Activated CD4-positive, alpha-beta T cell treated with anti-CD3 and anti-CD28 coated beads, Interleukin-2, amount 10 ng/mL, durations not matched to agents 7 days and 5 days (primary cell): Measurements from ENCODE around the gene SMOC1. TPM values are rescaled to one million over a fixed set of nuclear protein-coding genes. Genes with fewer than 3 reads are reported as not detected.

Experiments used
- CTCF ChIA-PET: fragments of 350-600 bp; sonication (Branson Sonifier 250); formaldehyde crosslinking; loops from one replicate; lab custom pipeline; 2021; ENCODE audit warnings: antibody characterized with exemption; lab: Charles Lee
- POLR2A ChIA-PET: fragments of 350-600 bp; sonication (Branson Sonifier 250); formaldehyde crosslinking; loops from one replicate; lab custom pipeline; 2021; ENCODE audit warnings: antibody characterized with exemption; lab: Charles Lee
- DNase-seq: peaks from one replicate; pipeline ENCODE4 v3.0.0-alpha.2; 2020
- H3K27ac Mint-ChIP-seq: one replicate; pipeline ENCODE4 v1.8.0; 2021; ENCODE audit warnings: mild to moderate bottlenecking, moderate library complexity, mixed read lengths
- H3K27me3 Mint-ChIP-seq: one replicate; pipeline ENCODE4 v1.8.0; 2021; ENCODE audit warnings: mixed read lengths
- H3K36me3 Mint-ChIP-seq: one replicate; pipeline ENCODE4 v1.8.0; 2021; ENCODE audit warnings: low read depth, mixed read lengths
- H3K4me1 Mint-ChIP-seq: one replicate; pipeline ENCODE4 v1.8.0; 2021; ENCODE audit warnings: mixed read lengths
- H3K4me3 Mint-ChIP-seq: one replicate; pipeline ENCODE4 v1.8.0; 2021; ENCODE audit warnings: mild to moderate bottlenecking, moderate library complexity, mixed read lengths
- H3K9me3 Mint-ChIP-seq: one replicate; pipeline ENCODE4 v1.8.0; 2021; ENCODE audit warnings: mixed read lengths
- total RNA-seq, 2 experiments: library from RNA; stranded (reverse); gene quantifications; one replicate each; pipeline ENCODE4 v1.2.3, GENCODE V29; 2021

Gene SMOC1
- total RNA-seq, 2 experiments from 2014 or later, result not detected

GRCh38 chr14:69938751-69939150, 59.5 kb downstream of the SMOC1 start:
- Mint-ChIP-seq H3K36me3 (no peaks in the 10 kb centered on the region), H3K9me3 (no peaks in the 10 kb centered on the region), H3K4me3 (no peak overlapping the region), H3K4me1 (no peaks in the 10 kb centered on the region), H3K27ac (no peak overlapping the region), H3K27me3 (peaks cover 25% of the 10 kb centered on the region)
- DNase-seq, result no peak
- ChIA-PET CTCF (no interaction called here), POLR2A (no interaction called here)

GRCh38 chr14:69941768-69942742, 62.8 kb downstream of the SMOC1 start:
- Mint-ChIP-seq H3K27me3 (peaks cover 18% of the 10 kb centered on the region), H3K4me3 (no peak overlapping the region), H3K9me3 (peaks cover 8% of the 10 kb centered on the region), H3K27ac (no peak overlapping the region), H3K36me3 (no peaks in the 10 kb centered on the region), H3K4me1 (no peaks in the 10 kb centered on the region)
- ChIA-PET CTCF (interaction anchor here (1.4 kb wide), 1 partner anchor 10 kb away, joined by 3 read pairs; no protein-coding TSS in a partner anchor), POLR2A (no interaction called here)
- no peak for DNase-seq

GRCh38 chr14:69943084-69943780, 64.0 kb downstream of the SMOC1 start:
- no peak overlapping the region for H3K27ac Mint-ChIP-seq
- H3K36me3 Mint-ChIP-seq, result no peaks in the 10 kb centered on the region
- H3K4me3 Mint-ChIP-seq, result no peak overlapping the region
- POLR2A ChIA-PET, result no interaction called here
- DNase-seq, result no peak
- H3K4me1 Mint-ChIP-seq, result no peaks in the 10 kb centered on the region
- H3K27me3 Mint-ChIP-seq, result peaks cover 11% of the 10 kb centered on the region
- CTCF ChIA-PET, result no interaction called here
- peaks cover 8% of the 10 kb centered on the region for H3K9me3 Mint-ChIP-seq

- CTCF ChIA-PET, result no interaction called here
- no peak overlapping the region for H3K4me3 Mint-ChIP-seq
- DNase-seq, result no peak
- no peak overlapping the region for H3K27ac Mint-ChIP-seq
- peaks cover 7% of the 10 kb centered on the region for H3K27me3 Mint-ChIP-seq
- no peaks in the 10 kb centered on the region for H3K4me1 Mint-ChIP-seq
- peaks cover 8% of the 10 kb centered on the region for H3K9me3 Mint-ChIP-seq
- POLR2A ChIA-PET, result no interaction called here
- H3K36me3 Mint-ChIP-seq, result no peaks in the 10 kb centered on the region
These were observed 66.1 kb downstream of the SMOC1 start for GRCh38 chr14:69945347-69945746.

- no peak for DNase-seq
- Mint-ChIP-seq H3K27me3 (peaks cover 4% of the 10 kb centered on the region), H3K27ac (no peak overlapping the region), H3K36me3 (no peaks in the 10 kb centered on the region), H3K9me3 (peaks cover 8% of the 10 kb centered on the region), H3K4me1 (no peaks in the 10 kb centered on the region), H3K4me3 (no peak overlapping the region)
- ChIA-PET POLR2A (no interaction called here), CTCF (no interaction called here)
These were observed 66.7 kb downstream of the SMOC1 start for GRCh38 chr14:69945912-69946311.

- POLR2A ChIA-PET, result no interaction called here
- Mint-ChIP-seq H3K27ac (no peak overlapping the region), H3K4me1 (no peaks in the 10 kb centered on the region), H3K36me3 (no peaks in the 10 kb centered on the region), H3K9me3 (peaks cover 8% of the 10 kb centered on the region), H3K4me3 (no peak overlapping the region), H3K27me3 (peaks cover 2% of the 10 kb centered on the region)
- no peak for DNase-seq
- CTCF ChIA-PET, result no interaction called here
These were observed 69.1 kb downstream of the SMOC1 start for GRCh38 chr14:69948351-69948750.

GRCh38 chr14:69951263-69951662, 72.0 kb downstream of the SMOC1 start:
- no peaks in the 10 kb centered on the region for H3K4me1 Mint-ChIP-seq
- no peaks in the 10 kb centered on the region for H3K36me3 Mint-ChIP-seq
- CTCF ChIA-PET, result no interaction called here
- DNase-seq, result no peak
- H3K27me3 Mint-ChIP-seq, result peaks cover 9% of the 10 kb centered on the region
- POLR2A ChIA-PET, result no interaction called here
- no peaks in the 10 kb centered on the region for H3K9me3 Mint-ChIP-seq
- H3K4me3 Mint-ChIP-seq, result no peak overlapping the region
- H3K27ac Mint-ChIP-seq, result no peak overlapping the region

- ChIA-PET CTCF (no interaction called here), POLR2A (no interaction called here)
- Mint-ChIP-seq H3K36me3 (no peaks in the 10 kb centered on the region), H3K9me3 (no peaks in the 10 kb centered on the region), H3K4me1 (no peaks in the 10 kb centered on the region), H3K4me3 (no peak overlapping the region), H3K27ac (no peak overlapping the region), H3K27me3 (peaks cover 14% of the 10 kb centered on the region)
- DNase-seq, result no peak
These were observed 72.7 kb downstream of the SMOC1 start for GRCh38 chr14:69951935-69952334.

- Mint-ChIP-seq H3K9me3 (no peaks in the 10 kb centered on the region), H3K36me3 (no peaks in the 10 kb centered on the region), H3K27ac (no peak overlapping the region), H3K4me3 (no peak overlapping the region), H3K27me3 (peaks cover 16% of the 10 kb centered on the region), H3K4me1 (no peaks in the 10 kb centered on the region)
- ChIA-PET CTCF (interaction anchor here (0.8 kb wide), 1 partner anchor 187 kb away, joined by 3 read pairs; no protein-coding TSS in a partner anchor), POLR2A (no interaction called here)
- no peak for DNase-seq
These were observed 74.2 kb downstream of the SMOC1 start for GRCh38 chr14:69953266-69953915.

GRCh38 chr14:69955855-69956845, 76.9 kb downstream of the SMOC1 start:
- no peak overlapping the region for H3K27ac Mint-ChIP-seq
- no peaks in the 10 kb centered on the region for H3K9me3 Mint-ChIP-seq
- CTCF ChIA-PET, result interaction anchor here (2.2 kb wide), 1 partner anchor 11 kb away, joined by 5 read pairs; no protein-coding TSS in a partner anchor
- POLR2A ChIA-PET, result no interaction called here
- H3K4me3 Mint-ChIP-seq, result no peak overlapping the region
- no peaks in the 10 kb centered on the region for H3K36me3 Mint-ChIP-seq
- peaks cover 23% of the 10 kb centered on the region for H3K27me3 Mint-ChIP-seq
- DNase-seq, result no peak
- no peaks in the 10 kb centered on the region for H3K4me1 Mint-ChIP-seq

- no peak for DNase-seq
- peaks cover 25% of the 10 kb centered on the region for H3K27me3 Mint-ChIP-seq
- no peak overlapping the region for H3K4me3 Mint-ChIP-seq
- no peaks in the 10 kb centered on the region for H3K36me3 Mint-ChIP-seq
- no peaks in the 10 kb centered on the region for H3K9me3 Mint-ChIP-seq
- H3K4me1 Mint-ChIP-seq, result no peaks in the 10 kb centered on the region
- no peak overlapping the region for H3K27ac Mint-ChIP-seq
- POLR2A ChIA-PET, result no interaction called here
- CTCF ChIA-PET, result interaction anchor here (1.4 to 2.2 kb wide), 2 partner anchors 10 to 16 kb away, joined by 3 to 5 read pairs; no protein-coding TSS in a partner anchor
These were observed 77.8 kb downstream of the SMOC1 start for GRCh38 chr14:69956970-69957369.

GRCh38 chr14:69957986-69958385, 78.8 kb downstream of the SMOC1 start:
- Mint-ChIP-seq H3K27me3 (peaks cover 25% of the 10 kb centered on the region), H3K36me3 (no peaks in the 10 kb centered on the region), H3K4me1 (no peaks in the 10 kb centered on the region), H3K4me3 (no peak overlapping the region), H3K9me3 (no peaks in the 10 kb centered on the region), H3K27ac (no peak overlapping the region)
- ChIA-PET CTCF (interaction anchor here (0.6 to 2.2 kb wide), 3 partner anchors 9 to 25 kb away, joined by 3 to 5 read pairs (median 3); no protein-coding TSS in a partner anchor), POLR2A (no interaction called here)
- DNase-seq, result no peak
